Liver (tissue), 9 donors: ENCODE measurements around the gene SLC9A3. TPM values are rescaled to one million over a fixed set of nuclear protein-coding genes. Genes with fewer than 3 reads are reported as not detected.

Experiments used
- DNase-seq: peaks from one replicate; pipeline ENCODE4 v3.0.0-alpha.2; 2017; ENCODE audit warnings: low spot score
- H3K27ac ChIP-seq, 2 donors: one replicate each; pipeline ENCODE4 v1.7.0; 2013; ENCODE audit warnings: inconsistent platforms in 2 of 2, low read length in 2 of 2, control low read depth in 1 of 2, low read depth in 1 of 2, mild to moderate bottlenecking in 1 of 2
- H3K27me3 ChIP-seq, 4 donors: one replicate each; pipeline versions ENCODE4 v1.6.1 to v1.7.0; 2013; ENCODE audit warnings: low read length in 3 of 4, inconsistent platforms in 1 of 4, mild to moderate bottlenecking in 1 of 4, moderate library complexity in 1 of 4; ENCODE audit not compliant: control insufficient read depth in 4 of 4, insufficient read depth in 4 of 4
- H3K36me3 ChIP-seq, 4 donors: one replicate each; pipeline versions ENCODE4 v1.6.1 to v1.7.0; 2013; ENCODE audit warnings: low read length in 3 of 4, mild to moderate bottlenecking in 3 of 4, low read depth in 1 of 4, moderate library complexity in 1 of 4; ENCODE audit not compliant: control insufficient read depth in 4 of 4, insufficient read depth in 3 of 4
- H3K4me1 ChIP-seq, 4 donors: one replicate each; pipeline versions ENCODE4 v1.6.1 to v1.7.0; 2013; ENCODE audit warnings: low read length in 3 of 4, mild to moderate bottlenecking in 3 of 4, moderate library complexity in 1 of 4; ENCODE audit not compliant: control insufficient read depth in 4 of 4, insufficient read depth in 4 of 4
- H3K4me3 ChIP-seq, 3 donors: one replicate each; pipeline versions ENCODE4 v1.6.1 to v1.7.0; 2013; ENCODE audit warnings: low read length in 3 of 3, control low read depth in 1 of 3, low read depth in 1 of 3, mild to moderate bottlenecking in 1 of 3
- H3K9ac ChIP-seq, 2 donors: one replicate each; pipeline ENCODE4 v1.7.0; 2013; ENCODE audit warnings: low read length in 2 of 2, mild to moderate bottlenecking in 2 of 2, moderate library complexity in 2 of 2, control low read depth in 1 of 2, low read depth in 1 of 2
- H3K9me3 ChIP-seq, 4 donors: one replicate each; pipeline versions ENCODE4 v1.6.1 to v1.7.0; 2013; ENCODE audit warnings: low read length in 3 of 4; ENCODE audit not compliant: control insufficient read depth in 4 of 4
- EGR1 ChIP-seq, 2 donors: IDR thresholded peaks; 2 replicates each; pipeline ENCODE4 v1.6.1; 2016 to 2018; ENCODE audit warnings: antibody characterized with exemption in 2 of 2, low read depth in 2 of 2
- FOXA1 ChIP-seq: IDR thresholded peaks from 2 replicates; pipeline ENCODE4 v1.6.1; 2016; ENCODE audit warnings: antibody characterized with exemption
- FOXA2 ChIP-seq: IDR thresholded peaks from 2 replicates; pipeline ENCODE4 v1.6.1; 2016; ENCODE audit warnings: antibody characterized with exemption
- GABPA ChIP-seq, 2 donors: IDR thresholded peaks in 1 of 2; conservative IDR thresholded peaks in 1 of 2; 2 replicates each; pipeline ENCODE4 v1.6.1; 2016; ENCODE audit warnings: antibody characterized with exemption in 2 of 2, mild to moderate bottlenecking in 1 of 2, moderate library complexity in 1 of 2
- HNF4A ChIP-seq, 2 donors: conservative IDR thresholded peaks; 2 replicates each; pipeline ENCODE4 v1.6.1; 2016; ENCODE audit warnings: antibody characterized with exemption in 2 of 2, mild to moderate bottlenecking in 2 of 2
- JUND ChIP-seq, 2 donors: IDR thresholded peaks; 2 replicates each; pipeline ENCODE4 v1.6.1; 2016; ENCODE audit warnings: antibody characterized with exemption in 2 of 2
- NR2F2 ChIP-seq: IDR thresholded peaks from 2 replicates; pipeline ENCODE4 v1.6.1; 2016; ENCODE audit warnings: antibody characterized with exemption
- RAD21 ChIP-seq, 2 donors: IDR thresholded peaks; 2 replicates each; pipeline ENCODE4 v1.6.1; 2016; ENCODE audit warnings: antibody characterized with exemption in 2 of 2, mild to moderate bottlenecking in 2 of 2
- RXRA ChIP-seq, 2 donors: IDR thresholded peaks; 2 replicates each; pipeline ENCODE4 v1.6.1; 2017 to 2018; ENCODE audit warnings: antibody characterized with exemption in 2 of 2, mild to moderate bottlenecking in 1 of 2
- SP1 ChIP-seq: IDR thresholded peaks from 2 replicates; pipeline ENCODE4 v1.6.1; 2018; ENCODE audit warnings: antibody characterized with exemption, mild to moderate bottlenecking
- TAF1 ChIP-seq: conservative IDR thresholded peaks from 2 replicates; pipeline ENCODE4 v1.6.1; 2016; ENCODE audit warnings: antibody characterized with exemption, mild to moderate bottlenecking
- YY1 ChIP-seq: IDR thresholded peaks from 2 replicates; pipeline ENCODE4 v1.6.1; 2016; ENCODE audit warnings: antibody characterized with exemption, mild to moderate bottlenecking
- WGBS: extraction: QIAGEN DNeasy Blood & Tissue Kit; methylation state at CpG from one replicate; pipeline ENCODE4 v1.1.7; 2013; 5-methylcytosine and 5-hydroxymethylcytosine counted together
- polyA plus RNA-seq, 2 donors: library from polyadenylated mRNA; stranded (reverse) in 1 of 2; unstranded in 1 of 2; fragments of 200-250 nt in 1 of 2; fragments of >200 nt in 1 of 2; fragmentation: Nextera tagmentation in 1 of 2; extraction: Ambion mirVana in 1 of 2; gene quantifications; one replicate each; pipeline versions ENCODE4 v1.2.1 to v1.2.3, GENCODE V29; 2013 to 2015
- total RNA-seq, 2 donors: library from RNA; depleted of rRNA; stranded (reverse); fragments of >200 nt; gene quantifications; one replicate each; pipeline ENCODE4 v1.2.3, GENCODE V29; 2014
- TF ChIP-seq, protein P1 (sequence below): IDR thresholded peaks from 2 replicates; pipeline ENCODE4 v1.6.1; 2016; ENCODE audit warnings: antibody characterized with exemption
- TF ChIP-seq, protein P2 (sequence below): IDR thresholded peaks from 2 replicates; pipeline ENCODE4 v1.6.1; 2016; ENCODE audit warnings: antibody characterized with exemption
- TF ChIP-seq, protein P3 (sequence below): IDR thresholded peaks from 2 replicates; pipeline ENCODE4 v1.6.1; 2016; ENCODE audit warnings: antibody characterized with exemption, mild to moderate bottlenecking
- TF ChIP-seq, protein P4 (sequence below): fragments of 150-350 bp; IDR thresholded peaks from 2 replicates; pipeline ENCODE4 v1.5.1; 2017; ENCODE audit warnings: improper control_type of control experiment, low read depth, low read length; ENCODE audit not compliant: missing input control
- TF ChIP-seq, protein P5 (sequence below): IDR thresholded peaks from 2 replicates; pipeline ENCODE4 v1.6.1; 2016; ENCODE audit warnings: antibody characterized with exemption
- donor health status: healthy.
- donor health status: healthy.
- donor health status: healthy.
- donor health status: healthy.
- donor health status: healthy.

The SLC9A3 gene
- total and polyA plus RNA-seq, 4 donors: 0.31 to 1.0 (median 0.67) TPM

DNA sequence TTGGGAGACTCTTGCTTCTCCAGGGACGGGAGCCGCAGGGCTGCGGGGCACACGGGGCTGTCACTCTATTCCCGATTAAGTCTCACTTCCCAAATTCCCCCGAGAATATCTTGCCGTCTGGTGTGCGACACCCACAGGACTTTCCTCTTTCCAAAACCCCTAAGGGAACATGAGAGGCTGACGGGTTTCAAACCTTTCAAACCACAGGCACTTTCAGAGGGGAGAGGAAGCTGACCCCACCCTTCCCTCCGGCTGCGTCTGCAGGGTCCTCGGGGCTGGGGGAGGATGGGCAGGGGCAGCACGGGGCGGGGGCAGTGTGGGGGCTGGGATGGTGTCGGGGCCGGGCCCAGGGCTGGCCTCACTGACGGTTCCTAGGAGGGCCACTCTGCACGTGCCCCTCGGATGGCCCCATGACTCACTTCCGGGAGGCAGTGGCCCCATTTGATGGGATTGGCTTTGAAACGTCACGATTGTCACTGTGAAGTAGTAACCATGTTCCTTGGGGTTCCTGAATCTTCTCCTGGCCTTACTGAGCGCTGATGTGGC is 38.2 kb downstream of the SLC9A3 start:
- Histone ChIP-seq H3K9ac (no peak overlapping the region), H3K4me3 (no peak overlapping the region), H3K27me3 (no peaks in the 10 kb centered on the region), H3K9me3 (no peaks in the 10 kb centered on the region), H3K4me1 (no peaks in the 10 kb centered on the region), H3K27ac (no peak overlapping the region), H3K36me3 (no peaks in the 10 kb centered on the region)
- 55% methylated on average over 23 of the region's 23 CpGs for WGBS
- TF ChIP-seq GABPA (IDR thresholded peaks at IDR 0.05 in 1 of 2, conservative IDR thresholded peaks at IDR 0.05 in 1 of 2) (no peak), EGR1 (IDR thresholded peaks at IDR 0.05; ENCODE audit: low read depth in 2 of 2) (no peak), SP1 (no peak), FOXA2 (no peak), RXRA (IDR thresholded peaks at IDR 0.05) (no peak), JUND (IDR thresholded peaks at IDR 0.05) (no peak), FOXA1 (no peak), TAF1 (no peak), NR2F2 (no peak), RAD21 (IDR thresholded peaks at IDR 0.05) (no peak), HNF4A (conservative IDR thresholded peaks at IDR 0.05) (no peak), YY1 (no peak)
- TF ChIP-seq, protein P1, sequence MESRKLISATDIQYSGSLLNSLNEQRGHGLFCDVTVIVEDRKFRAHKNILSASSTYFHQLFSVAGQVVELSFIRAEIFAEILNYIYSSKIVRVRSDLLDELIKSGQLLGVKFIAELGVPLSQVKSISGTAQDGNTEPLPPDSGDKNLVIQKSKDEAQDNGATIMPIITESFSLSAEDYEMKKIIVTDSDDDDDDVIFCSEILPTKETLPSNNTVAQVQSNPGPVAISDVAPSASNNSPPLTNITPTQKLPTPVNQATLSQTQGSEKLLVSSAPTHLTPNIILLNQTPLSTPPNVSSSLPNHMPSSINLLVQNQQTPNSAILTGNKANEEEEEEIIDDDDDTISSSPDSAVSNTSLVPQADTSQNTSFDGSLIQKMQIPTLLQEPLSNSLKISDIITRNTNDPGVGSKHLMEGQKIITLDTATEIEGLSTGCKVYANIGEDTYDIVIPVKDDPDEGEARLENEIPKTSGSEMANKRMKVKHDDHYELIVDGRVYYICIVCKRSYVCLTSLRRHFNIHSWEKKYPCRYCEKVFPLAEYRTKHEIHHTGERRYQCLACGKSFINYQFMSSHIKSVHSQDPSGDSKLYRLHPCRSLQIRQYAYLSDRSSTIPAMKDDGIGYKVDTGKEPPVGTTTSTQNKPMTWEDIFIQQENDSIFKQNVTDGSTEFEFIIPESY: no peak
- TF ChIP-seq, protein P2, sequence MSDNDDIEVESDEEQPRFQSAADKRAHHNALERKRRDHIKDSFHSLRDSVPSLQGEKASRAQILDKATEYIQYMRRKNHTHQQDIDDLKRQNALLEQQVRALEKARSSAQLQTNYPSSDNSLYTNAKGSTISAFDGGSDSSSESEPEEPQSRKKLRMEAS: no peak
- TF ChIP-seq, protein P3, sequence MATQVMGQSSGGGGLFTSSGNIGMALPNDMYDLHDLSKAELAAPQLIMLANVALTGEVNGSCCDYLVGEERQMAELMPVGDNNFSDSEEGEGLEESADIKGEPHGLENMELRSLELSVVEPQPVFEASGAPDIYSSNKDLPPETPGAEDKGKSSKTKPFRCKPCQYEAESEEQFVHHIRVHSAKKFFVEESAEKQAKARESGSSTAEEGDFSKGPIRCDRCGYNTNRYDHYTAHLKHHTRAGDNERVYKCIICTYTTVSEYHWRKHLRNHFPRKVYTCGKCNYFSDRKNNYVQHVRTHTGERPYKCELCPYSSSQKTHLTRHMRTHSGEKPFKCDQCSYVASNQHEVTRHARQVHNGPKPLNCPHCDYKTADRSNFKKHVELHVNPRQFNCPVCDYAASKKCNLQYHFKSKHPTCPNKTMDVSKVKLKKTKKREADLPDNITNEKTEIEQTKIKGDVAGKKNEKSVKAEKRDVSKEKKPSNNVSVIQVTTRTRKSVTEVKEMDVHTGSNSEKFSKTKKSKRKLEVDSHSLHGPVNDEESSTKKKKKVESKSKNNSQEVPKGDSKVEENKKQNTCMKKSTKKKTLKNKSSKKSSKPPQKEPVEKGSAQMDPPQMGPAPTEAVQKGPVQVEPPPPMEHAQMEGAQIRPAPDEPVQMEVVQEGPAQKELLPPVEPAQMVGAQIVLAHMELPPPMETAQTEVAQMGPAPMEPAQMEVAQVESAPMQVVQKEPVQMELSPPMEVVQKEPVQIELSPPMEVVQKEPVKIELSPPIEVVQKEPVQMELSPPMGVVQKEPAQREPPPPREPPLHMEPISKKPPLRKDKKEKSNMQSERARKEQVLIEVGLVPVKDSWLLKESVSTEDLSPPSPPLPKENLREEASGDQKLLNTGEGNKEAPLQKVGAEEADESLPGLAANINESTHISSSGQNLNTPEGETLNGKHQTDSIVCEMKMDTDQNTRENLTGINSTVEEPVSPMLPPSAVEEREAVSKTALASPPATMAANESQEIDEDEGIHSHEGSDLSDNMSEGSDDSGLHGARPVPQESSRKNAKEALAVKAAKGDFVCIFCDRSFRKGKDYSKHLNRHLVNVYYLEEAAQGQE: no peak
- TF ChIP-seq, protein P4, sequence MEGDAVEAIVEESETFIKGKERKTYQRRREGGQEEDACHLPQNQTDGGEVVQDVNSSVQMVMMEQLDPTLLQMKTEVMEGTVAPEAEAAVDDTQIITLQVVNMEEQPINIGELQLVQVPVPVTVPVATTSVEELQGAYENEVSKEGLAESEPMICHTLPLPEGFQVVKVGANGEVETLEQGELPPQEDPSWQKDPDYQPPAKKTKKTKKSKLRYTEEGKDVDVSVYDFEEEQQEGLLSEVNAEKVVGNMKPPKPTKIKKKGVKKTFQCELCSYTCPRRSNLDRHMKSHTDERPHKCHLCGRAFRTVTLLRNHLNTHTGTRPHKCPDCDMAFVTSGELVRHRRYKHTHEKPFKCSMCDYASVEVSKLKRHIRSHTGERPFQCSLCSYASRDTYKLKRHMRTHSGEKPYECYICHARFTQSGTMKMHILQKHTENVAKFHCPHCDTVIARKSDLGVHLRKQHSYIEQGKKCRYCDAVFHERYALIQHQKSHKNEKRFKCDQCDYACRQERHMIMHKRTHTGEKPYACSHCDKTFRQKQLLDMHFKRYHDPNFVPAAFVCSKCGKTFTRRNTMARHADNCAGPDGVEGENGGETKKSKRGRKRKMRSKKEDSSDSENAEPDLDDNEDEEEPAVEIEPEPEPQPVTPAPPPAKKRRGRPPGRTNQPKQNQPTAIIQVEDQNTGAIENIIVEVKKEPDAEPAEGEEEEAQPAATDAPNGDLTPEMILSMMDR: no peak
- TF ChIP-seq, protein P5, sequence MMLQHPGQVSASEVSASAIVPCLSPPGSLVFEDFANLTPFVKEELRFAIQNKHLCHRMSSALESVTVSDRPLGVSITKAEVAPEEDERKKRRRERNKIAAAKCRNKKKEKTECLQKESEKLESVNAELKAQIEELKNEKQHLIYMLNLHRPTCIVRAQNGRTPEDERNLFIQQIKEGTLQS: no peak
- DNase-seq: no peak
